A549 treated with AZD2906 at 1 μM for 4 hours (cell line): Measurements from ENCODE around the gene SMAD9. TPM values are rescaled to one million over a fixed set of nuclear protein-coding genes. Genes with fewer than 3 reads are reported as not detected.

Experiments
- total RNA-seq: library from RNA; stranded (reverse); fragments of 200-300 nt; extraction: Qiagen RNA extraction; gene quantifications from 5 replicates; pipeline ENCODE4 v1.2.3, GENCODE V29; 2022

The SMAD9 gene
- 0.08 to 0.19 TPM (median 0.14 TPM) in 5 replicates for total RNA-seq

DNA sequence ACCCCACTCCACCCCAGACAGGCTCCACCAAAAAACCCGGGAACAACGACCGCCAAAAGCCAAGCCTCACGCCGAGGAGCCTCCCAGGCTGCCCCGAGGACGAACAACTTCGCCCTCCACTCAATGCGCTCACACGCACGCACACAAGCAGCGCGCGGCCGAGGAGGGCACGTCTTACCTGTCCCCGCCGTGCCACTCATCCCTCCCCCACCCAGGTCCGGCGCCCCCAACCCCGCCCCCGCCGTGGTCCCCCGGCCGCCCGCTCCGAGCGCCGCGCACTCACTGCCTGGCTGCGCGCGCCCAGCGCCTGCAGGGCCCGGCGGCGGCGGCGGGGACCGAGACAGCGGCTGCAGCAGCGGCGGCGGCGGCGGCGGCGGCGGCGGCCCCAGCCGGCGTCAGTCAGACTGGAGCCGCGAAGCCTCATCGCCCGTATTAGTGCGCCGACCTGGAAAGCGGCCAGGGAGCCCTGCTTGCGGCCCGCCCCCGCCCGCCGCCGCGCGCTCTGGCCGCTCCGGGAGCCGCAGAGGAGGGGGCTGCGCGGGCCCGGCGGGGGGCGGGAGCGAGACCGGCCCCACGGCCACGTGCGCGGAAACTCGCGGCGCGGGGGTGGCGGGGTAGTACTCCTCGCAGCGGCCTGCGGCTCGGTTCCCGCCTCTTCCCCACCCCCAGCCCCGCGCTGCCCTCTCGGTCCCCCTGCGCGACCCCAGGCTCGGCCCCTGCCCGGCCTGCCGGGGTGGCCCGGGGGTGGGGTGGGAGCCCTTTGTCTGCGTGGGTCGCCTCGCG is at the start of gene SMAD9:
Gene SMAD9 (minus strand): TSS at position 406 of the 783 bp plus-strand sequence. CDS start 40,549 bp downstream, outside the sequence.

DNA sequence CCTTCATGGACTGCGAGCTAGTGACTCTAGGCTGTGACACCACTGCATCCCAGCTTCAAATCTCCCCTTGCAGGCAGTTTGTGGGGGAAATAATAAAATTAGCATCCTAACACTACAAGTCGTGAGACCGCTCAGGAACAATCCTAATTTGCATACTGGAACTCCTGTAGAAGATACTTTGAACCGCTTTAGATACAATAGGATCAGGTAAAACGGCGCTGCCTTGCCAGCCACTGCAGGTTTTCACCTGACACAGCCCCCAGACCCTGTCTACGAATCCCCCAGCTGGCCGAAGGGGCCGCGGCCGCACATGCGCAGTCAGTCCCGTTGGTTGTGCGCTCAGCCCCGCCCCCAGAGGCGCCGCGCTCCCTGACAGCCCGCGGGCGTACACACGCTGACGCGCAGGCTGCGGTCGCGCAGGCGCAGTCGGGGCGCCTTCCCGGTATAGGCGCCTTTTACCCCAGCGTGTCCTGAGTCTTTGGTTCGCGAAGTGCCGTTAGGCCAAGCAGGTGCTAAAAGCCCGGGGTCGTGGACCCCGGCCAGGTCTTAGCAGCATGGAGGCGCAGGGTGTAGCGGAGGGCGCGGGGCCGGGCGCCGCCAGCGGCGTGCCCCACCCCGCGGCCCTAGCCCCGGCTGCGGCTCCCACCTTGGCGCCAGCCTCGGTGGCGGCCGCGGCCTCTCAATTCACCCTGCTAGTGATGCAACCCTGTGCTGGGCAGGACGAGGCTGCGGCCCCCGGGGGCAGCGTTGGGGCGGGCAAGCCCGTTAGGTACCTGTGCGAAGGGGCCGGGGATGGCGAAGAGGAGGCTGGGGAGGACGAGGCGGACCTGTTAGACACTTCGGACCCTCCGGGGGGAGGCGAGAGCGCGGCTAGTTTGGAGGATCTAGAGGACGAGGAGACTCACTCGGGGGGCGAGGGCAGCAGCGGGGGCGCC is 101.0 kb downstream of the SMAD9 start, which contains the start of gene RFXAP:
Gene RFXAP (plus strand): TSS at position 419 of the 935 bp plus-strand sequence. CDS start 136 bp downstream, at position 555.

Other genes starting within 250 kb of the SMAD9 start
- gene SERTM1, start 246.2 kb downstream of the SMAD9 start, total RNA-seq: not detected in 5 replicates
- gene RFXAP, start 101.0 kb downstream of the SMAD9 start, total RNA-seq: 0.62 to 0.96 TPM (median 0.74 TPM) in 5 replicates
- 34.0 to 40.4 TPM (median 35.9 TPM) in 5 replicates for gene ALG5, start 79.1 kb upstream of the SMAD9 start, total RNA-seq
- 25.5 to 42.5 TPM (median 29.7 TPM) in 5 replicates for gene EXOSC8, start 80.5 kb upstream of the SMAD9 start, total RNA-seq
- gene SUPT20H, start 139.4 kb upstream of the SMAD9 start, total RNA-seq: 19.1 to 26.3 TPM (median 20.5 TPM) in 5 replicates
- not detected in 5 replicates for gene CSNK1A1L, start 185.4 kb upstream of the SMAD9 start, total RNA-seq